Measurements from ENCODE around the gene MINPP1. TPM values are rescaled to one million over a fixed set of nuclear protein-coding genes. Genes with fewer than 3 reads are reported as not detected.
"Not testable (repeated sequence)": the region's sequence is repeated elsewhere in the genome, so short reads cannot be mapped to it uniquely, and the experiment has no call there.

MINPP1 gene
- polyA plus RNA-seq, 1 of the 3 experiments (the other 2 are of a cell fraction) = 23.7 TPM

DNA sequence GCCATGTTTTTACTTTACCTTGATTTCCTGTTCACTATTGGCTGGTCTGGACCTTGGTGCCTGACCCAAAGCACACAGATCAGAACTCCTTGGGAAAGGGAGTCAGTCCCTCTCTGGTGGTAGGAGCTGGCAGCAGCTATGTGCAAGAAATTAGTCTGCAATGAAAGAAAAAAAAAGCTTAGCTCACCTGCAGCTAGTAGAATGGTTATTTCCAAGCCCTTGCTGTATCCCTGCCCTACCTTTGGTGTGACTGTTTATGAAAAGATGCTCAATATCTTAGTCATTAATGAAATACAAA lies 86.8 kb downstream of the MINPP1 start:
- no peaks in the 10 kb centered on the region for H3K36me3 ChIP-seq (replicated peaks in 1 of 2; ENCODE audit: control insufficient read depth in 1 of 2, insufficient read depth in 2 of 2, low read length in 1 of 2)
- H3K79me2 ChIP-seq (ENCODE audit: insufficient read depth) = no peaks in the 10 kb centered on the region
- no peak for DNase-seq
- no peaks in the 10 kb centered on the region for H3F3A ChIP-seq (replicated peaks; ENCODE audit: insufficient read depth)
- no peaks in the 10 kb centered on the region for H3K9me2 ChIP-seq
- no peak overlapping the region for H3K27ac ChIP-seq (ENCODE audit: low read depth in 2 of 2, low read length in 1 of 2)
- no peaks in the 10 kb centered on the region for H3K9me3 ChIP-seq
- TF ChIP-seq RAD21 (IDR thresholded peaks at IDR 0.05; ENCODE audit: low read length) = no peak
- TF ChIP-seq USF1 (IDR thresholded peaks at IDR 0.05; ENCODE audit: borderline replicate concordance, low read depth) = no peak
- TF ChIP-seq CTCF (IDR thresholded peaks at IDR 0.05) = no peak
- TF ChIP-seq MEF2A (IDR thresholded peaks at IDR 0.05; ENCODE audit: borderline replicate concordance, low read depth) = no peak
- no peak for TF ChIP-seq YY1 (IDR thresholded peaks at IDR 0.05; ENCODE audit: low read depth)
- TF ChIP-seq NRF1 (IDR thresholded peaks at IDR 0.05; ENCODE audit: low read depth, low read length) = no peak
- no peak for TF ChIP-seq JUND (IDR thresholded peaks at IDR 0.05)
- no peak for TF ChIP-seq GATA2 (CRISPR knock-in tag; IDR thresholded peaks at IDR 0.05)
- TF ChIP-seq, protein P1, sequence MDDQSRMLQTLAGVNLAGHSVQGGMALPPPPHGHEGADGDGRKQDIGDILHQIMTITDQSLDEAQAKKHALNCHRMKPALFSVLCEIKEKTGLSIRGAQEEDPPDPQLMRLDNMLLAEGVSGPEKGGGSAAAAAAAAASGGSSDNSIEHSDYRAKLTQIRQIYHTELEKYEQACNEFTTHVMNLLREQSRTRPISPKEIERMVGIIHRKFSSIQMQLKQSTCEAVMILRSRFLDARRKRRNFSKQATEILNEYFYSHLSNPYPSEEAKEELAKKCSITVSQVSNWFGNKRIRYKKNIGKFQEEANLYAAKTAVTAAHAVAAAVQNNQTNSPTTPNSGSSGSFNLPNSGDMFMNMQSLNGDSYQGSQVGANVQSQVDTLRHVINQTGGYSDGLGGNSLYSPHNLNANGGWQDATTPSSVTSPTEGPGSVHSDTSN (IDR thresholded peaks at IDR 0.05) = no peak
- TF ChIP-seq RXRA (IDR thresholded peaks at IDR 0.05; ENCODE audit: borderline replicate concordance, low read depth) = no peak
- no peak for TF ChIP-seq FOXJ3 (CRISPR knock-in tag; IDR thresholded peaks at IDR 0.05)
- TF ChIP-seq FOSL2 (IDR thresholded peaks at IDR 0.05; ENCODE audit: borderline replicate concordance, low read depth) = no peak
- TF ChIP-seq ELF1 (IDR thresholded peaks at IDR 0.05) = no peak
- no peak for TF ChIP-seq SIN3A (IDR thresholded peaks at IDR 0.05; ENCODE audit: borderline replicate concordance, low read depth, low read length)
- TF ChIP-seq MXI1 (IDR thresholded peaks at IDR 0.05; ENCODE audit: low read depth, low read length) = no peak
- TF ChIP-seq, protein P2, sequence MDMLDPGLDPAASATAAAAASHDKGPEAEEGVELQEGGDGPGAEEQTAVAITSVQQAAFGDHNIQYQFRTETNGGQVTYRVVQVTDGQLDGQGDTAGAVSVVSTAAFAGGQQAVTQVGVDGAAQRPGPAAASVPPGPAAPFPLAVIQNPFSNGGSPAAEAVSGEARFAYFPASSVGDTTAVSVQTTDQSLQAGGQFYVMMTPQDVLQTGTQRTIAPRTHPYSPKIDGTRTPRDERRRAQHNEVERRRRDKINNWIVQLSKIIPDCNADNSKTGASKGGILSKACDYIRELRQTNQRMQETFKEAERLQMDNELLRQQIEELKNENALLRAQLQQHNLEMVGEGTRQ (IDR thresholded peaks at IDR 0.05; ENCODE audit: borderline replicate concordance, low read depth, low read length) = no peak
- TF ChIP-seq GABPA (IDR thresholded peaks at IDR 0.05; ENCODE audit: low read depth) = no peak
- no peak for TF ChIP-seq CHD2 (IDR thresholded peaks at IDR 0.05; ENCODE audit: low read length, partially characterized antibody)
- TF ChIP-seq RCOR1 (IDR thresholded peaks at IDR 0.05; ENCODE audit: low read length) = no peak
- H2AFZ ChIP-seq (ENCODE audit: low read depth) = no peak overlapping the region
- no peak overlapping the region for H3K4me3 ChIP-seq (ENCODE audit: low read depth in 2 of 2, low read length in 1 of 2)
- H3K9ac ChIP-seq = no peak overlapping the region
- H3K27me3 ChIP-seq (ENCODE audit: insufficient read depth) = no peaks in the 10 kb centered on the region
- ChIA-PET POLR2A (no interaction called here), CTCF (interaction anchor here (0.7 kb wide), 1 partner anchor 240 kb away, joined by 3 read pairs; no protein-coding TSS in a partner anchor)
- H3K4me1 ChIP-seq (ENCODE audit: control insufficient read depth in 1 of 2, insufficient read depth in 2 of 2, low read depth in 1 of 2, low read length in 1 of 2) = peaks cover 0 to 12% of the 10 kb centered on the region in 2 experiments; a peak in 2 of 4 replicates
- H4K20me1 ChIP-seq (ENCODE audit: insufficient read depth) = no peaks in the 10 kb centered on the region
- H3K4me2 ChIP-seq = no peak overlapping the region

GRCh38 chr10:87592920-87593319 lies 88.2 kb downstream of the MINPP1 start:
- H3K9ac ChIP-seq; H3K27ac ChIP-seq (ENCODE audit: low read depth in 2 of 2, low read length in 1 of 2); H3K27me3 ChIP-seq (ENCODE audit: insufficient read depth); H3F3A ChIP-seq (replicated peaks; ENCODE audit: insufficient read depth); H3K4me2 ChIP-seq; POLR2A ChIA-PET; H3K9me2 ChIP-seq; DNase-seq; H3K9me3 ChIP-seq; H3K79me2 ChIP-seq (ENCODE audit: insufficient read depth); H3K4me3 ChIP-seq (ENCODE audit: low read depth in 2 of 2, low read length in 1 of 2); H3K36me3 ChIP-seq (replicated peaks in 1 of 2; ENCODE audit: control insufficient read depth in 1 of 2, insufficient read depth in 2 of 2, low read length in 1 of 2); H4K20me1 ChIP-seq (ENCODE audit: insufficient read depth); H2AFZ ChIP-seq (ENCODE audit: low read depth): not testable (repeated sequence)
- peaks cover 0 to 12% of the 10 kb centered on the region in 2 experiments; a peak in 2 of 4 replicates for H3K4me1 ChIP-seq (ENCODE audit: control insufficient read depth in 1 of 2, insufficient read depth in 2 of 2, low read depth in 1 of 2, low read length in 1 of 2)
- CTCF ChIA-PET = interaction anchor here (1.0 kb wide), 2 partner anchors 31 to 59 kb away, joined by 3 to 4 read pairs; no protein-coding TSS in a partner anchor
- WGBS (ENCODE audit: low lambda C conversion rate) = 82% methylated on average over 4 of the region's 4 CpGs

Measured in SK-N-SH (cell line).